IgD-negative memory B cell (primary cell): ENCODE data around the gene RPRM. TPM values are rescaled to one million over a fixed set of nuclear protein-coding genes. Genes with fewer than 3 reads are reported as not detected.
"Not testable (repeated sequence)": the region's sequence is repeated elsewhere in the genome, so short reads cannot be mapped to it uniquely, and the experiment has no call there.

Experiments
- H3K27ac Mint-ChIP-seq, 3 donors: one replicate each; pipeline ENCODE4 v1.8.0; 2020 to 2022; ENCODE audit warnings: mild to moderate bottlenecking in 3 of 3, mixed read lengths in 3 of 3, moderate library complexity in 1 of 3
- H3K27me3 Mint-ChIP-seq: one replicate; pipeline ENCODE4 v1.8.0; 2021; ENCODE audit warnings: mixed read lengths
- H3K36me3 Mint-ChIP-seq: one replicate; pipeline ENCODE4 v1.8.0; 2020; ENCODE audit warnings: mild to moderate bottlenecking, mixed read lengths
- H3K4me1 Mint-ChIP-seq, 3 donors: one replicate each; pipeline ENCODE4 v1.8.0; 2020 to 2022; ENCODE audit warnings: mixed read lengths in 3 of 3, mild to moderate bottlenecking in 1 of 3
- H3K4me3 Mint-ChIP-seq, 4 donors: one replicate each; pipeline ENCODE4 v1.8.0; 2020 to 2022; ENCODE audit warnings: mild to moderate bottlenecking in 4 of 4, mixed read lengths in 4 of 4, moderate library complexity in 3 of 4
- H3K9me3 Mint-ChIP-seq, 3 donors: one replicate each; pipeline ENCODE4 v1.8.0; 2020 to 2021; ENCODE audit warnings: mixed read lengths in 3 of 3, mild to moderate bottlenecking in 1 of 3
- polyA plus RNA-seq: library from polyadenylated mRNA; unstranded; fragments of 300-500 nt; fragmentation: Illumina TruSeq; gene quantifications from one replicate; pipeline ENCODE4 v1.2.3, GENCODE V29; 2021

RPRM gene
- polyA plus RNA-seq, 1 donor from 2014 or later = not detected

- H3K4me3 Mint-ChIP-seq = no peak overlapping the region
- no peaks in the 10 kb centered on the region for H3K36me3 Mint-ChIP-seq
- H3K27me3 Mint-ChIP-seq = peaks cover 48% of the 10 kb centered on the region
- peaks cover 6 to 10% (median 6%) of the 10 kb centered on the region in 3 donors for H3K4me1 Mint-ChIP-seq
- no peaks in the 10 kb centered on the region for H3K9me3 Mint-ChIP-seq
- H3K27ac Mint-ChIP-seq = peak overlapping the region in 1 of 3 donors; percentile 1
Measured at GRCh38 chr2:153476491-153476815, 2.1 kb downstream of the RPRM start.

- H3K36me3 Mint-ChIP-seq = no peaks in the 10 kb centered on the region
- no peak overlapping the region for H3K27ac Mint-ChIP-seq
- H3K4me1 Mint-ChIP-seq = peaks cover 6 to 10% (median 6%) of the 10 kb centered on the region in 3 donors
- no peak overlapping the region for H3K4me3 Mint-ChIP-seq
- peaks cover 46% of the 10 kb centered on the region for H3K27me3 Mint-ChIP-seq
- H3K9me3 Mint-ChIP-seq = peaks cover 0 to 2% (median 0%) of the 10 kb centered on the region in 3 donors
Measured at GRCh38 chr2:153474876-153475435, 3.6 kb downstream of the RPRM start.

GRCh38 chr2:153474407-153474806 is 4.2 kb downstream of the RPRM start:
- H3K9me3 Mint-ChIP-seq = peaks cover 0 to 2% (median 0%) of the 10 kb centered on the region in 3 donors
- no peaks in the 10 kb centered on the region for H3K36me3 Mint-ChIP-seq
- H3K4me1 Mint-ChIP-seq = peaks cover 6 to 10% (median 6%) of the 10 kb centered on the region in 3 donors
- no peak overlapping the region for H3K27ac Mint-ChIP-seq
- no peak overlapping the region for H3K4me3 Mint-ChIP-seq
- peaks cover 42% of the 10 kb centered on the region for H3K27me3 Mint-ChIP-seq

GRCh38 chr2:153470867-153471266 is 7.7 kb downstream of the RPRM start:
- Mint-ChIP-seq H3K36me3 (no peaks in the 10 kb centered on the region), H3K4me3 (no peak overlapping the region), H3K4me1 (no peaks in the 10 kb centered on the region), H3K27me3 (peaks cover 16% of the 10 kb centered on the region), H3K9me3 (peaks cover 0 to 2% (median 0%) of the 10 kb centered on the region in 3 donors), H3K27ac (no peak overlapping the region)

GRCh38 chr2:153464395-153464794 is 14.2 kb downstream of the RPRM start:
- H3K4me1 Mint-ChIP-seq = no peaks in the 10 kb centered on the region
- peaks cover 2% of the 10 kb centered on the region for H3K27me3 Mint-ChIP-seq
- peaks cover 0 to 2% (median 0%) of the 10 kb centered on the region in 3 donors for H3K9me3 Mint-ChIP-seq
- no peak overlapping the region for H3K4me3 Mint-ChIP-seq
- H3K27ac Mint-ChIP-seq = no peak overlapping the region
- no peaks in the 10 kb centered on the region for H3K36me3 Mint-ChIP-seq

- H3K36me3 Mint-ChIP-seq = no peaks in the 10 kb centered on the region
- H3K27ac Mint-ChIP-seq = no peak overlapping the region
- no peaks in the 10 kb centered on the region for H3K4me1 Mint-ChIP-seq
- peaks cover 5% of the 10 kb centered on the region for H3K27me3 Mint-ChIP-seq
- peaks cover 0 to 2% (median 0%) of the 10 kb centered on the region in 3 donors for H3K9me3 Mint-ChIP-seq
- H3K4me3 Mint-ChIP-seq = no peak overlapping the region
Measured at GRCh38 chr2:153462338-153462859, 16.2 kb downstream of the RPRM start.

GRCh38 chr2:153461453-153461852 is 17.1 kb downstream of the RPRM start:
- no peaks in the 10 kb centered on the region for H3K4me1 Mint-ChIP-seq
- H3K4me3 Mint-ChIP-seq = no peak overlapping the region
- H3K27ac Mint-ChIP-seq = no peak overlapping the region
- peaks cover 0 to 2% (median 0%) of the 10 kb centered on the region in 3 donors for H3K9me3 Mint-ChIP-seq
- H3K27me3 Mint-ChIP-seq = peaks cover 5% of the 10 kb centered on the region
- H3K36me3 Mint-ChIP-seq = no peaks in the 10 kb centered on the region

- no peak overlapping the region for H3K4me3 Mint-ChIP-seq
- H3K27me3 Mint-ChIP-seq = peaks cover 5% of the 10 kb centered on the region
- no peaks in the 10 kb centered on the region for H3K36me3 Mint-ChIP-seq
- H3K9me3 Mint-ChIP-seq = no peaks in the 10 kb centered on the region
- H3K4me1 Mint-ChIP-seq = no peaks in the 10 kb centered on the region
- H3K27ac Mint-ChIP-seq = no peak overlapping the region
Measured at GRCh38 chr2:153455861-153456260, 22.7 kb downstream of the RPRM start.

GRCh38 chr2:153455403-153455802 is 23.2 kb downstream of the RPRM start:
- Mint-ChIP-seq H3K9me3 (no peaks in the 10 kb centered on the region), H3K4me1 (no peaks in the 10 kb centered on the region), H3K4me3 (no peak overlapping the region), H3K36me3 (no peaks in the 10 kb centered on the region), H3K27ac (no peak overlapping the region), H3K27me3 (peaks cover 5% of the 10 kb centered on the region)

GRCh38 chr2:153451611-153452010 is 27.0 kb downstream of the RPRM start:
- Mint-ChIP-seq H3K4me3 (no peak overlapping the region), H3K9me3 (no peaks in the 10 kb centered on the region), H3K27ac (no peak overlapping the region), H3K27me3 (peaks cover 2% of the 10 kb centered on the region), H3K4me1 (no peaks in the 10 kb centered on the region), H3K36me3 (no peaks in the 10 kb centered on the region)

- Mint-ChIP-seq H3K4me1 (no peaks in the 10 kb centered on the region), H3K36me3 (no peaks in the 10 kb centered on the region), H3K4me3 (no peak overlapping the region), H3K27me3 (peaks cover 2% of the 10 kb centered on the region), H3K9me3 (peaks cover 4 to 9% (median 5%) of the 10 kb centered on the region in 3 donors), H3K27ac (no peak overlapping the region)
Measured at GRCh38 chr2:153443106-153443505, 35.5 kb downstream of the RPRM start.

GRCh38 chr2:153442616-153443015 is 35.9 kb downstream of the RPRM start:
- not testable (repeated sequence) for H3K9me3 Mint-ChIP-seq, H3K27ac Mint-ChIP-seq

GRCh38 chr2:153440090-153440489 is 38.5 kb downstream of the RPRM start:
- not testable (repeated sequence) for H3K27me3 Mint-ChIP-seq, H3K4me1 Mint-ChIP-seq, H3K27ac Mint-ChIP-seq, H3K36me3 Mint-ChIP-seq, H3K4me3 Mint-ChIP-seq, H3K9me3 Mint-ChIP-seq

More at GRCh38 chr2:153442616-153443015, 35.9 kb downstream of the RPRM start:
- H3K36me3 Mint-ChIP-seq, H3K27me3 Mint-ChIP-seq, H3K4me1 Mint-ChIP-seq, H3K4me3 Mint-ChIP-seq: not testable (repeated sequence)

- Mint-ChIP-seq H3K4me1 (no peaks in the 10 kb centered on the region), H3K27me3 (no peaks in the 10 kb centered on the region), H3K27ac (no peak overlapping the region), H3K9me3 (peaks cover 0 to 1% (median 0%) of the 10 kb centered on the region in 3 donors), H3K4me3 (no peak overlapping the region), H3K36me3 (no peaks in the 10 kb centered on the region)
Measured at GRCh38 chr2:153433403-153433802, 45.2 kb downstream of the RPRM start.

- no peaks in the 10 kb centered on the region for H3K27me3 Mint-ChIP-seq
- no peaks in the 10 kb centered on the region for H3K36me3 Mint-ChIP-seq
- H3K4me1 Mint-ChIP-seq = no peaks in the 10 kb centered on the region
- no peak overlapping the region for H3K27ac Mint-ChIP-seq
- H3K9me3 Mint-ChIP-seq = no peaks in the 10 kb centered on the region
- no peak overlapping the region for H3K4me3 Mint-ChIP-seq
Measured at GRCh38 chr2:153432381-153432780, 46.2 kb downstream of the RPRM start.

- no peaks in the 10 kb centered on the region for H3K36me3 Mint-ChIP-seq
- no peaks in the 10 kb centered on the region for H3K4me1 Mint-ChIP-seq
- H3K4me3 Mint-ChIP-seq = no peak overlapping the region
- no peaks in the 10 kb centered on the region for H3K27me3 Mint-ChIP-seq
- peaks cover 0 to 3% (median 0%) of the 10 kb centered on the region in 3 donors for H3K9me3 Mint-ChIP-seq
- H3K27ac Mint-ChIP-seq = no peak overlapping the region
Measured at GRCh38 chr2:153431114-153431513, 47.4 kb downstream of the RPRM start.
